ENCODE data around the gene XIRP2.

DNA sequence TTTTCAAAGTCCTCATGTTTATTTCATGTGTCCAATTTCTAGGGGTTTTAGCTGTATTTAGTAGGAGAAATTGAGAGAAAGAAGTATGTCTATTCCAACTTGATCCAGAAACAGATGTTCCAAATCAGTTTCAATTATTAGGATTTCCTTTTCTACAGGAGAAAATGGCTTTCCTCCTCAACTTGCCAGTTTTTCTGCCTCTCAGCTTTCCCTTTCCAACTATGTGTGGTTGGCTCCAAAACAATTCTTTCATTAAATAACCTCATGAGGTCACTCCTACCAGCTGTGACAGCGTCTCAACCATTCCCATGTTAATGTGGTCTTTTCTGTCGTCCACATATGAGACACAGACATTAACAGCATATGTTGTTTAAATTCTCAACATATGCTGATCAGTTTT is 13.1 kb downstream of the XIRP2 start:
- TF ChIP-seq POLR2A (IDR thresholded peaks at IDR 0.05; ENCODE audit: borderline replicate concordance, extremely low read depth, insufficient read depth, insufficient read length) (no peak), CTCF (IDR thresholded peaks at IDR 0.05 in 2 of 3, conservative IDR thresholded peaks at IDR 0.05 in 1 of 3; ENCODE audit: borderline replicate concordance in 1 of 3, insufficient read depth in 1 of 3, low read depth in 2 of 3, low read length in 2 of 3) (no peak), JUND (IDR thresholded peaks at IDR 0.05) (no peak), ZNF274 (IDR thresholded peaks at IDR 0.05; ENCODE audit: low read depth, low read length) (no peak), EZH2phosphoT487 (IDR thresholded peaks at IDR 0.05; ENCODE audit: borderline replicate concordance) (no peak), ZFX (IDR thresholded peaks at IDR 0.05) (no peak)
